AG09309 (cell line): ENCODE data around the gene ACTR3.

Source experiments
- DNase-seq: peaks from one replicate; pipeline ENCODE4 v3.0.0-alpha.2; 2010; ENCODE audit warnings: low read depth
- H3K4me3 ChIP-seq: 2 replicates; pipeline ENCODE4 v1.5.1; 2011; ENCODE audit warnings: mild to moderate bottlenecking, low read depth, low read length, moderate library complexity; ENCODE audit not compliant: control insufficient read depth
- TF ChIP-seq, protein P1 (sequence below): IDR thresholded peaks from 2 replicates; pipeline ENCODE4 v1.5.1; 2011; ENCODE audit warnings: mild to moderate bottlenecking, low read depth, low read length, inconsistent platforms; ENCODE audit not compliant: insufficient read depth, control insufficient read depth; ENCODE audit errors: missing control alignments

Gene ACTR3

DNA sequence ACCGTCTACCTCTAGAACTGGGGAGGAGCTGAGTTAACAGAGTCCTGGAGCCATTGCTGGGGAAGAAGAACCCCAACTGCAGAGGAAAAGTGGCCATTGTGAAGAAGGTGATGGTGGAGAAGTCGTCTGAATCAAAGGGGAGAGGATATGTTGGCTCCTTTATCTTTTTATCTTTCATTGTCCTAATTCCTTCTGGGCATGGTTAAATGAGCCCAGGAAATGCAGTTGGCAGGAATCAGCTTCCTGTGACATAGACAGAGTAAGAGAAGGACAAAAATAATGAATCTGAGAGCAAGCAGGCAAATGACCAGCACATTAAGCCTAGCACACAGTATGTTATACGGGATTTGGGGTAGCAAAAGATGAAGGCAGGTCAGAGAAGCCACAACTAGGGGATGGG lies 16.0 kb upstream of the ACTR3 start:
- TF ChIP-seq, protein P1, sequence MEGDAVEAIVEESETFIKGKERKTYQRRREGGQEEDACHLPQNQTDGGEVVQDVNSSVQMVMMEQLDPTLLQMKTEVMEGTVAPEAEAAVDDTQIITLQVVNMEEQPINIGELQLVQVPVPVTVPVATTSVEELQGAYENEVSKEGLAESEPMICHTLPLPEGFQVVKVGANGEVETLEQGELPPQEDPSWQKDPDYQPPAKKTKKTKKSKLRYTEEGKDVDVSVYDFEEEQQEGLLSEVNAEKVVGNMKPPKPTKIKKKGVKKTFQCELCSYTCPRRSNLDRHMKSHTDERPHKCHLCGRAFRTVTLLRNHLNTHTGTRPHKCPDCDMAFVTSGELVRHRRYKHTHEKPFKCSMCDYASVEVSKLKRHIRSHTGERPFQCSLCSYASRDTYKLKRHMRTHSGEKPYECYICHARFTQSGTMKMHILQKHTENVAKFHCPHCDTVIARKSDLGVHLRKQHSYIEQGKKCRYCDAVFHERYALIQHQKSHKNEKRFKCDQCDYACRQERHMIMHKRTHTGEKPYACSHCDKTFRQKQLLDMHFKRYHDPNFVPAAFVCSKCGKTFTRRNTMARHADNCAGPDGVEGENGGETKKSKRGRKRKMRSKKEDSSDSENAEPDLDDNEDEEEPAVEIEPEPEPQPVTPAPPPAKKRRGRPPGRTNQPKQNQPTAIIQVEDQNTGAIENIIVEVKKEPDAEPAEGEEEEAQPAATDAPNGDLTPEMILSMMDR: no peak
- no peak for DNase-seq

DNA sequence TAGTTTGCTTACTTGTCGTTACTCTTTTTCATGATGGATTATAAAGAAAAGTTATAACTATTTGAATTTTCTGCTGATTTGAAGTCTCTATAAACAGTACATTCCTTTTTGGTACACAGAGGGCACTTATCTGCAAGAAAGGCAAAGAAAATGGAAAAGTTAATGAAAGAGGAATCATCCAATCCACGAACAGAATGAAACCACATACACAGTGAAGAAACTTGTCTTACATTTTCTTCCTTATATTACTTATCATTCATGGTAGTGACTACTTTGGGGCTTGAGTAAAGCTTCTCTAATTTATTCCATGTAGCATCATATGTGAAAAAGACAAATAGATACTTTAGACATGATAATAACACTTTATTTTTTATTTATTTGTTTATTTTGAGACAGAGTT lies 14.8 kb upstream of the ACTR3 start:
- TF ChIP-seq, protein P1: no peak
- H3K4me3 ChIP-seq: no peak overlapping the region
- DNase-seq: no peak

More for the DNA sequence above, 16.0 kb upstream of the ACTR3 start:
- no peak overlapping the region for H3K4me3 ChIP-seq

GRCh38 chr2:113876503-113877387 lies 13.1 kb upstream of the ACTR3 start:
- H3K4me3 ChIP-seq: no peak overlapping the region
- TF ChIP-seq, protein P1: no peak
- DNase-seq: no peak

DNA sequence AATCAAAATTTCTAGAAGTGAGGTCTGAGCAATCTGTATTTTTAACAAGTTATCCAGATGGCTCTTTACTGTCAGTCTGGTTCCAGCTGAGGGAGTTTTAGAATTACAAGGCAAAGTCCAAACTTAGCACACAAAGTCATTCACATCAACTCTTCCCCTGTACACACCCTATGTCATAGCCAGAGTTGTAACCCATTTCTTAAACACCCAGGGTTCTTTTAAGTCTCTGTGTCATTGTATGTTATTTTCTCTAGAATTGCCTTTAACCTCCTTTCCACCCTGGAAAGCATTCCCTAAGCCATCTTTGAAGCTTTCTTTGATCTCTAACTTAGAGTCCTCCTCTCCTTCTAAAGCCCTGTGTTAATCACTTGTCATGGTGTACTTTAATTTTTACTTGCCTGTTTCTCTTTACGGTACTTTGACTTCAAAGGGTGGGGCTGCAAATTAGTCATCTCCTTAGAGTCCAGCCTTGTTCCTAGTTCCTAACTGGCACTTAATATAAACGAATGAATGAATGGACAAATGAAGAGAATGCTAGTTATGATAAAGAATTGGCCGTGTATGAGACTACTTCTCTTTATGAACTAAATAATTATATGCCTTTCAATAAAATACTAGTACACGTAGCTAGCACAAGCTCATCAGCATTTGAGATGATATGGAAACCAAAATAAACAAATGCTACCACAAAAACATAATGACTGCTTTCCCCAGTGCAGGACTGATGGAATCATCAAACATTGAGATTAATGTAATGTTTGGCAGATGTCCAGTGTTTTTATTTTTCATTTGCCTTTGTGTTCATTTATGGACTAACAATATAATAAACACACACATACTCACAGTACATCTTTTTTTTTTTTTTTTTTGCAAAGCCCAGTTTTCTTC lies 11.9 kb upstream of the ACTR3 start:
- no peak for DNase-seq
- TF ChIP-seq, protein P1: no peak
- no peak overlapping the region for H3K4me3 ChIP-seq

- no peak overlapping the region for H3K4me3 ChIP-seq
- no peak for DNase-seq
- TF ChIP-seq, protein P1: no peak
Measured at GRCh38 chr2:113878743-113879142, 11.1 kb upstream of the ACTR3 start.

DNA sequence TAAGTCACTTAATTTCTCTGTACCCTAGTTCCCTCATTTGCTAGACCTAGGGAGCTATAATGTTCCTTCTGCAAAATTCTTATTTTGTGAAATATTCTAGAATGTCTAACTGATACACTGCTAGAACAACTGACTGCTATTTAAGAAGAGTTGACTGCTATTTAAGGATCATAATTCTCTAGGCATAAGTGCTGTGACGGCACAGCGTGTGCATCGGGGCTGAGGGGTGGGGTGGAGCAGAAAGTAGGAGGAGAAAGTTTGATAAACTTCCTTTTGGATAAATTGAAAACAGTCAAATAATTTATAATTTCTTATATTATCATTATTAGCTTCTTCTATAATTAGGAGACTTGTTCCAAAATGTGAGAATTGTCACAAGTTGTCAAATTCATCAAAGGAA lies 10.4 kb upstream of the ACTR3 start:
- no peak overlapping the region for H3K4me3 ChIP-seq
- TF ChIP-seq, protein P1: no peak

More for the DNA sequence above, 10.4 kb upstream of the ACTR3 start:
- DNase-seq: no peak
